HAP-1 (cell line): ENCODE measurements around the gene SLC49A4.
"Not testable (repeated sequence)": the region's sequence is repeated elsewhere in the genome, so short reads cannot be mapped to it uniquely, and the experiment has no call there.

Experiments used
- DNase-seq, 2 experiments: peaks; one replicate each; pipeline ENCODE4 v3.0.0-alpha.2; 2016 to 2020; ENCODE audit warnings: low spot score in 2 of 2
- H3K27me3 ChIP-seq: fragments of 250-450 bp; sonication (Bioruptor Pico); 2 replicates; pipeline ENCODE4 v1.5.1; 2020; ENCODE audit warnings: low read depth, mild to moderate bottlenecking, moderate library complexity
- H3K36me3 ChIP-seq: fragments of 250-450 bp; sonication (Bioruptor Pico); replicated peaks from 2 replicates; pipeline ENCODE4 v1.5.1; 2020; ENCODE audit warnings: mild to moderate bottlenecking
- H3K4me1 ChIP-seq: fragments of 250-450 bp; sonication (Bioruptor Pico); 2 replicates; pipeline ENCODE4 v1.5.1; 2020; ENCODE audit warnings: mild to moderate bottlenecking
- H3K4me3 ChIP-seq: fragments of 250-450 bp; sonication (Bioruptor Pico); 2 replicates; pipeline ENCODE4 v1.5.1; 2020; ENCODE audit warnings: mild to moderate bottlenecking, moderate library complexity
- H3K9me3 ChIP-seq: fragments of 250-450 bp; sonication (Bioruptor Pico); 2 replicates; pipeline ENCODE4 v1.5.1; 2020; ENCODE audit warnings: mild to moderate bottlenecking, moderate library complexity
- in situ Hi-C: fragments of 300-500 bp; cut with MboI; formaldehyde crosslinking; loops from 3 replicates; pipeline ENCODE4 v1.14.3; 2020; ENCODE audit warnings: low sequenced_read_pairs, inconsistent platforms, mixed read lengths

The SLC49A4 gene

GRCh38 chr3:122794779-122795673 lies at the start of gene SLC49A4:
SLC49A4 (plus strand) TSS chr3:122795069; CDS start chr3:122795193, 124 bp downstream.
- DNase-seq = peak; percentile 68 to 87
- peak within 1 kb of the TSS; percentile 63 for H3K4me3 ChIP-seq
- no peaks in the 10 kb centered on the region for H3K36me3 ChIP-seq
- H3K27me3 ChIP-seq = no peaks in the 10 kb centered on the region
- no peaks in the 10 kb centered on the region for H3K9me3 ChIP-seq
- H3K4me1 ChIP-seq = peaks cover 15% of the 10 kb centered on the region
- in situ Hi-C loops = no loop called here

GRCh38 chr3:122745369-122746021 lies 49.4 kb upstream of the SLC49A4 start:
- Histone ChIP-seq H3K4me1 (no peaks in the 10 kb centered on the region), H3K27me3 (no peaks in the 10 kb centered on the region), H3K4me3 (no peak overlapping the region), H3K36me3 (peaks cover 3% of the 10 kb centered on the region; the same call in 1 of the 2 replicates), H3K9me3 (no peaks in the 10 kb centered on the region)
- DNase-seq = no peak
- in situ Hi-C loops = no loop called here

GRCh38 chr3:122747295-122747694 lies 47.6 kb upstream of the SLC49A4 start:
- in situ Hi-C loops, H3K27me3 ChIP-seq, H3K4me3 ChIP-seq, H3K36me3 ChIP-seq, H3K4me1 ChIP-seq, DNase-seq, H3K9me3 ChIP-seq: not testable (repeated sequence)

- Histone ChIP-seq H3K36me3 (no peaks in the 10 kb centered on the region; the same call in 1 of the 2 replicates), H3K27me3 (no peaks in the 10 kb centered on the region), H3K4me1 (no peaks in the 10 kb centered on the region), H3K9me3 (no peaks in the 10 kb centered on the region), H3K4me3 (no peak overlapping the region)
- DNase-seq = no peak
- in situ Hi-C loops = no loop called here
These were observed 46.5 kb upstream of the SLC49A4 start for GRCh38 chr3:122748347-122748746.

- H3K4me3 ChIP-seq = no peak overlapping the region
- H3K36me3 ChIP-seq = 0 out of 2 replicates have a peak, but pooled peaks cover 7% of the 10 kb centered on the region
- in situ Hi-C loops = no loop called here
- peaks cover 7% of the 10 kb centered on the region for H3K4me1 ChIP-seq
- peak; percentile 24 to 51 for DNase-seq
- H3K27me3 ChIP-seq = no peaks in the 10 kb centered on the region
- H3K9me3 ChIP-seq = no peaks in the 10 kb centered on the region
These were observed 39.9 kb upstream of the SLC49A4 start for GRCh38 chr3:122754929-122755328.

- Histone ChIP-seq H3K4me1 (peaks cover 11% of the 10 kb centered on the region), H3K4me3 (no peak overlapping the region), H3K27me3 (no peaks in the 10 kb centered on the region), H3K36me3 (0 out of 2 replicates have a peak, but pooled peaks cover 7% of the 10 kb centered on the region), H3K9me3 (no peaks in the 10 kb centered on the region)
- DNase-seq = no peak
- in situ Hi-C loops = no loop called here
These were observed 39.4 kb upstream of the SLC49A4 start for GRCh38 chr3:122755491-122755890.

- 0 out of 2 replicates have a peak, but pooled peaks cover 7% of the 10 kb centered on the region for H3K36me3 ChIP-seq
- DNase-seq = no peak
- H3K27me3 ChIP-seq = no peaks in the 10 kb centered on the region
- in situ Hi-C loops = no loop called here
- peaks cover 20% of the 10 kb centered on the region for H3K4me1 ChIP-seq
- no peaks in the 10 kb centered on the region for H3K9me3 ChIP-seq
- no peak overlapping the region for H3K4me3 ChIP-seq
These were observed 35.9 kb upstream of the SLC49A4 start for GRCh38 chr3:122758877-122759560.

GRCh38 chr3:122760453-122761271 lies 34.2 kb upstream of the SLC49A4 start:
- Histone ChIP-seq H3K36me3 (no peaks in the 10 kb centered on the region), H3K9me3 (no peaks in the 10 kb centered on the region), H3K27me3 (no peaks in the 10 kb centered on the region), H3K4me1 (peaks cover 20% of the 10 kb centered on the region), H3K4me3 (no peak overlapping the region)
- DNase-seq = peak; percentile 63 to 64
- in situ Hi-C loops = no loop called here

- in situ Hi-C loops = no loop called here
- Histone ChIP-seq H3K36me3 (no peaks in the 10 kb centered on the region), H3K27me3 (no peaks in the 10 kb centered on the region), H3K9me3 (no peaks in the 10 kb centered on the region), H3K4me1 (no peaks in the 10 kb centered on the region; the same call in 1 of the 2 replicates), H3K4me3 (no peak overlapping the region)
- DNase-seq = no peak
These were observed 28.4 kb upstream of the SLC49A4 start for GRCh38 chr3:122766430-122766829.

GRCh38 chr3:122767540-122768372 lies 27.1 kb upstream of the SLC49A4 start:
- no peaks in the 10 kb centered on the region for H3K4me1 ChIP-seq
- DNase-seq = no peak
- no peaks in the 10 kb centered on the region for H3K9me3 ChIP-seq
- in situ Hi-C loops = no loop called here
- no peaks in the 10 kb centered on the region for H3K27me3 ChIP-seq
- no peak overlapping the region for H3K4me3 ChIP-seq
- no peaks in the 10 kb centered on the region for H3K36me3 ChIP-seq

- Histone ChIP-seq H3K4me3 (no peak overlapping the region), H3K9me3 (no peaks in the 10 kb centered on the region), H3K27me3 (no peaks in the 10 kb centered on the region), H3K36me3 (no peaks in the 10 kb centered on the region), H3K4me1 (no peaks in the 10 kb centered on the region)
- in situ Hi-C loops = no loop called here
- DNase-seq = no peak
These were observed 24.2 kb upstream of the SLC49A4 start for GRCh38 chr3:122770521-122771202.

GRCh38 chr3:122772827-122773226 lies 22.0 kb upstream of the SLC49A4 start:
- H3K27me3 ChIP-seq = no peaks in the 10 kb centered on the region
- H3K9me3 ChIP-seq = no peaks in the 10 kb centered on the region
- H3K4me1 ChIP-seq = no peaks in the 10 kb centered on the region
- DNase-seq = no peak
- no peak overlapping the region for H3K4me3 ChIP-seq
- no peaks in the 10 kb centered on the region for H3K36me3 ChIP-seq
- in situ Hi-C loops = no loop called here
